Parietal lobe (tissue), 1 donor: ENCODE measurements around the gene CLCNKB. TPM values are rescaled to one million over a fixed set of nuclear protein-coding genes. Genes with fewer than 3 reads are reported as not detected.

Source experiments
- total RNA-seq: library from RNA; depleted of rRNA; stranded (reverse); fragments of >200 nt; gene quantifications from one replicate; pipeline ENCODE4 v1.2.3, GENCODE V29; 2014

Gene CLCNKB
- not detected for total RNA-seq

DNA sequence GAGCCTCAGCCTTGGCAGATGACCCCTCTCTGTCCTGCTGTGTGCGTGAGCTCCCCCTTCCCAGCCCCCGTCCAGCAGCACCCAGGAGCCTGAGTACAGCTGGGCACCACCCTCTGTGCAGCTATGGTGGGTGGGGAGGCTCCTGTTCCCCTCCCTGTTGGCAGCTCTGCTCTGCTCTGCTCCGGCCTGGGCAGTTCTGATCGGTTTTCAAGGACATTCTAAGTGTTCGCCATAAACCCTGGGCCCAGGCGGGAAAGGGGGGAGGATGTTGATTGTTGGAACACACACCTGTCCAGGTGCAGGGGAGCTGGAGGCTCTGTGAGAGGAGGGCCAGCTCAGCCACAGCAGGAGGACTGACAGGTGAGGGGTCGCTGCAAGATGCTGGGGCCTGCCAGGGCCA lies at the start of gene CLCNKB:
CLCNKB (plus strand) TSS at position 262 of the 400 bp plus-strand sequence. CDS start 711 bp downstream, outside the sequence.

GRCh38 chr1:16017461-16018303 lies 25.9 kb upstream of the CLCNKB start, which contains the start of gene HSPB7:
Gene HSPB7, minus strand, starts transcription at chr1:16018043. Its CDS starts 80 bp downstream, at chr1:16017963.

GRCh38 chr1:16021681-16022080 lies 21.9 kb upstream of the CLCNKB start, which contains the start of gene CLCNKA:
Gene CLCNKA, plus strand, starts transcription at chr1:16022036. Its CDS starts 584 bp downstream, at chr1:16022620.

DNA sequence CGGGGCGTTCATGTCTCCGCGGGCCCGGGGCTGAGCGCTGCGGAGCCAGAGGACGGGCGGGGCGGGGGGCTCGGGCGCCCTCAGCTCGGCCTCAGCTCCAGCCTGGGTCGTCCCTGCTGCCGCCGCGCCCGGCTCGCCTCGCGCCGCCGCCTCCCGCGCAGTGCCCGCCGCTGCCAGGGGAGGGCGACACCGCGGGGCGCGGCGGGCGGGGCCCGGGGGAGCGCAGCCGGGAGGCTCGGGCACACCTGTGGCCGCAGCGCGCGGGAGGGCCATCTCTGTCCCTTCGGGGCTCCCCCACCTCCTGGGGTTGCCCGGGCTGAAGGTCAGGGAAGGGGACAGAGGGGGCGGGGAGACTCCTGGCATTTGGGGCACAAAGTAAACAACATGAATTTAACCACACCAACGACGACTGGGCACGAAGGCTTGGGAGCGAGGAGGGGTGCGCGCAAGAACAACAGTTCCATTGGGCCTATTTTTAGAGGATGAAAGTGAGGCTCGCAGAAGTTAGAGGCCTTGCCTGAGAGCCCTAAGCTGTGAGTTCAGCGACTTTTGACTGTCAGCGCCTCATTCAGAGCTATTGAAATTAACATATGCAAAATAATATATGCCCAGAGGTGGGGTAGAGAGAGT lies 30.0 kb downstream of the CLCNKB start, which contains the start of gene FAM131C:
FAM131C (minus strand) TSS at position 162 of the 630 bp plus-strand sequence. CDS start 209 bp downstream, outside the sequence.

Other genes starting within 250 kb of the CLCNKB start
- gene UQCRHL, start 236.1 kb upstream of the CLCNKB start, total RNA-seq: 1.9 TPM
- gene SPEN, start 196.1 kb upstream of the CLCNKB start, total RNA-seq: 122 TPM
- 51.3 TPM for gene ZBTB17, start 67.7 kb upstream of the CLCNKB start, total RNA-seq
- 0.63 TPM for gene SRARP, start 39.5 kb upstream of the CLCNKB start, total RNA-seq
- not detected for gene HSPB7, start 25.7 kb upstream of the CLCNKB start, total RNA-seq
- not detected for gene CLCNKA, start 21.7 kb upstream of the CLCNKB start, total RNA-seq
- gene FAM131C, start 29.9 kb downstream of the CLCNKB start, total RNA-seq: 1.9 TPM
- 1.9 TPM for gene EPHA2, start 112.3 kb downstream of the CLCNKB start, total RNA-seq
- 1.6 TPM for gene ARHGEF19, start 168.9 kb downstream of the CLCNKB start, total RNA-seq
- 15.0 TPM for gene CPLANE2, start 193.4 kb downstream of the CLCNKB start, total RNA-seq